A673 (cell line): ENCODE results near the gene USP21. TPM values are rescaled to one million over a fixed set of nuclear protein-coding genes. Genes with fewer than 3 reads are reported as not detected.

ENCODE experiments used
- BruUV-seq: library from RNA; stranded (reverse); fragments of 400-500 nt; replicated peaks from 2 replicates; lab custom pipeline; 2021; lab: Mats Ljungman, UMichigan
- CTCF ChIA-PET: fragments of 300-600 bp; sonication (Branson Sonifier 250); formaldehyde crosslinking; loops from one replicate; lab custom pipeline; 2022; ENCODE audit warnings: antibody characterized with exemption; lab: Charles Lee
- POLR2A ChIA-PET: fragments of 300-600 bp; sonication (Branson Sonifier 250); formaldehyde crosslinking; loops from one replicate; lab custom pipeline; 2022; ENCODE audit warnings: antibody characterized with exemption; ENCODE audit not compliant: low non-redundant PET; lab: Charles Lee
- DNase-seq: peaks from one replicate; pipeline ENCODE4 v3.0.0-alpha.2; 2015; ENCODE audit warnings: low spot score
- H3K27ac ChIP-seq: fragments of 200-600 bp; sonication (generic); 2 replicates; pipeline ENCODE4 v1.5.1; 2016; ENCODE audit warnings: mixed run types, low read depth, mild to moderate bottlenecking, mixed read lengths, antibody characterized with exemption, low read length; ENCODE audit not compliant: poor library complexity, severe bottlenecking
- H3K27me3 ChIP-seq: fragments of 200-600 bp; sonication (generic); replicated peaks from 2 replicates; pipeline ENCODE4 v1.6.1; 2017; ENCODE audit warnings: mixed run types, low read depth, mild to moderate bottlenecking, mixed read lengths, antibody characterized with exemption, low read length; ENCODE audit not compliant: insufficient read depth, poor library complexity
- H3K36me3 ChIP-seq: fragments of 200-600 bp; sonication (generic); 2 replicates; pipeline ENCODE4 v1.6.1; 2016; ENCODE audit warnings: mixed run types, mild to moderate bottlenecking, mixed read lengths, antibody characterized with exemption, low read length; ENCODE audit not compliant: insufficient read depth, poor library complexity, severe bottlenecking
- H3K4me1 ChIP-seq: fragments of 200-600 bp; sonication (generic); 2 replicates; pipeline ENCODE4 v1.6.1; 2017; ENCODE audit warnings: mixed run types, mild to moderate bottlenecking, mixed read lengths, antibody characterized with exemption, low read length; ENCODE audit not compliant: insufficient read depth, poor library complexity, severe bottlenecking
- H3K4me3 ChIP-seq: fragments of 200-600 bp; sonication (generic); 2 replicates; pipeline ENCODE4 v1.5.1; 2016; ENCODE audit warnings: low read depth, mixed run types, mild to moderate bottlenecking, mixed read lengths, low read length; ENCODE audit not compliant: poor library complexity, severe bottlenecking
- H3K9me3 ChIP-seq: fragments of 200-600 bp; sonication (generic); 2 replicates; pipeline ENCODE4 v1.6.1; 2016; ENCODE audit warnings: mixed run types, low read depth, mild to moderate bottlenecking, mixed read lengths, antibody characterized with exemption, low read length; ENCODE audit not compliant: poor library complexity, severe bottlenecking
- EZH2 ChIP-seq: fragments of 200-600 bp; sonication (generic); IDR thresholded peaks from 2 replicates; pipeline ENCODE4 v1.6.1; 2017; ENCODE audit warnings: borderline replicate concordance, low read depth, mild to moderate bottlenecking, mixed read lengths, antibody characterized with exemption, low read length; ENCODE audit not compliant: poor library complexity, severe bottlenecking
- intact Hi-C: fragments of 100-400 bp; cut with micrococcal nuclease; formaldehyde crosslinking; loops from one replicate; pipeline ENCODE4 v1.10.0; 2022; ENCODE audit not compliant: unreplicated experiment
- total RNA-seq: library from RNA; stranded (reverse); gene quantifications from 2 replicates; pipeline ENCODE4 v1.2.3, GENCODE V29; 2021
- TF ChIP-seq, protein P1 (sequence below): fragments of 300-800, 200-600 bp; sonication (generic); conservative IDR thresholded peaks from 2 replicates; pipeline ENCODE4 v1.5.1; 2017; ENCODE audit warnings: low read depth, mild to moderate bottlenecking, antibody characterized with exemption, low read length, moderate library complexity, mixed read lengths

USP21 gene
- total RNA-seq, 1 experiment from 2014 or later, result 46.2 TPM

DNA sequence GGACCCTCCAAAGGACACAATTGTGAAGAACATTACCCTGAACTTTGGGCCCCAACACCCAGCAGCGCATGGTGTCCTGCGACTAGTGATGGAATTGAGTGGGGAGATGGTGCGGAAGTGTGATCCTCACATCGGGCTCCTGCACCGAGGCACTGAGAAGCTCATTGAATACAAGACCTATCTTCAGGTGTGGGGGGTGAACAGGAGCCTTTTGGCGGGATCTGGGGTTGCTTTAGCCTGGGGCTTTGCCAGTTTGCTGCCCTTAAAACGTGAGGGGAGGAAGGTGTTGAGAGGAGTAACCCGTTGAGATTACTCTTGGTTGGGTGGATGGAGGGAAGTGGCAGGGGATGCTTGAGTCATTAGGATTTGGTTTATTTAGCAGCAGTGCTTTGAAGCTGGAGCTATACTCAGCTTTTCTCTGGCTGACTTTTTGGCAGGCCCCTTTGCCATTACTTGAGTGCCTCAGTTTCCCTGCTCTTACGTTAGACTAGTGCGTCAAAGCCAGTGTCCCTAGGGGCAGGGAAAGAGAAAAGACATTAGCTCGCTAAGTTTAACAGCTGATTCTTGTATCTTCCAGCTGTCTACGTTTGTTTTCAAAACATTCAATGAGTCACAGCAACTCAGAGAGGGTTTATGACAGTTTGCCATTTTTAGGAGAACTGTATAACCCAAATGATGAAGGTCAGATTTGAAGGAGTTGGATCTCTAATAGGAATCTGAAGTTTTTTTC is 47.3 kb downstream of the USP21 start:
- Histone ChIP-seq H3K36me3 (peaks cover 66% of the 10 kb centered on the region), H3K27ac (no peak overlapping the region), H3K27me3 (no peaks in the 10 kb centered on the region), H3K9me3 (no peaks in the 10 kb centered on the region), H3K4me1 (peaks cover 4% of the 10 kb centered on the region), H3K4me3 (no peak overlapping the region)
- no peak for DNase-seq
- CTCF ChIA-PET, result no interaction called here
- POLR2A ChIA-PET, result interaction anchor here (0.6 to 0.8 kb wide), 2 partner anchors 12 to 28 kb away, joined by 3 to 8 read pairs; no protein-coding TSS in a partner anchor
- BruUV-seq, result no TSS peak
- intact Hi-C loops, result loop anchor here (5.0 kb wide), 1 partner anchor 176 kb away; no protein-coding TSS in a partner anchor
- TF ChIP-seq, protein P1, sequence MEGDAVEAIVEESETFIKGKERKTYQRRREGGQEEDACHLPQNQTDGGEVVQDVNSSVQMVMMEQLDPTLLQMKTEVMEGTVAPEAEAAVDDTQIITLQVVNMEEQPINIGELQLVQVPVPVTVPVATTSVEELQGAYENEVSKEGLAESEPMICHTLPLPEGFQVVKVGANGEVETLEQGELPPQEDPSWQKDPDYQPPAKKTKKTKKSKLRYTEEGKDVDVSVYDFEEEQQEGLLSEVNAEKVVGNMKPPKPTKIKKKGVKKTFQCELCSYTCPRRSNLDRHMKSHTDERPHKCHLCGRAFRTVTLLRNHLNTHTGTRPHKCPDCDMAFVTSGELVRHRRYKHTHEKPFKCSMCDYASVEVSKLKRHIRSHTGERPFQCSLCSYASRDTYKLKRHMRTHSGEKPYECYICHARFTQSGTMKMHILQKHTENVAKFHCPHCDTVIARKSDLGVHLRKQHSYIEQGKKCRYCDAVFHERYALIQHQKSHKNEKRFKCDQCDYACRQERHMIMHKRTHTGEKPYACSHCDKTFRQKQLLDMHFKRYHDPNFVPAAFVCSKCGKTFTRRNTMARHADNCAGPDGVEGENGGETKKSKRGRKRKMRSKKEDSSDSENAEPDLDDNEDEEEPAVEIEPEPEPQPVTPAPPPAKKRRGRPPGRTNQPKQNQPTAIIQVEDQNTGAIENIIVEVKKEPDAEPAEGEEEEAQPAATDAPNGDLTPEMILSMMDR, result no peak
- TF ChIP-seq EZH2, result no peak

DNA sequence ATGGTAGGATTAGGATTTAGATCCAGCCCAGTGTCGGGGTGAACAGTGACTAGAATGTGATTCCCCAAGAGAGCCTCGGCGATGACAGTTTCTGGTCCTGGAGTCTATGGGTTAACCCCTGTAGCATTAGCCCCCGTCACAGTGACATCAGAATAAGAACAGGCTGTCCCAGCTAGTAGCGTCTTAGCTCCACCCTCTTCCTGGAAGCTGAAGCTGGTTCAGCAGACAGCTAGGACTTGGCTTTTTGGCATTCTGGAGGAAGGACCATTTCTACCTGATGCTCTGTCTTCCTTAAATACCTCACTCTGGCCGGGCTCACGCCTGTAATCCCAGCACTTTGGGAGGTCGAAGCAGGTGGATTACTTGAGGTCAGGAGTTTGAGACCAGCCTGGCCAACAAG is 47.9 kb downstream of the USP21 start:
- intact Hi-C loops, result loop anchor here (5.0 kb wide), 1 partner anchor 175 kb away; no protein-coding TSS in a partner anchor
- ChIA-PET CTCF (no interaction called here), POLR2A (no interaction called here)
- Histone ChIP-seq H3K27me3 (no peaks in the 10 kb centered on the region), H3K9me3 (no peaks in the 10 kb centered on the region), H3K36me3 (peaks cover 72% of the 10 kb centered on the region), H3K4me1 (no peaks in the 10 kb centered on the region), H3K4me3 (no peak overlapping the region), H3K27ac (peak overlapping the region; percentile 13)
- TF ChIP-seq EZH2, result no peak
- TF ChIP-seq, protein P1, result no peak
- no peak for DNase-seq
- no TSS peak for BruUV-seq

DNA sequence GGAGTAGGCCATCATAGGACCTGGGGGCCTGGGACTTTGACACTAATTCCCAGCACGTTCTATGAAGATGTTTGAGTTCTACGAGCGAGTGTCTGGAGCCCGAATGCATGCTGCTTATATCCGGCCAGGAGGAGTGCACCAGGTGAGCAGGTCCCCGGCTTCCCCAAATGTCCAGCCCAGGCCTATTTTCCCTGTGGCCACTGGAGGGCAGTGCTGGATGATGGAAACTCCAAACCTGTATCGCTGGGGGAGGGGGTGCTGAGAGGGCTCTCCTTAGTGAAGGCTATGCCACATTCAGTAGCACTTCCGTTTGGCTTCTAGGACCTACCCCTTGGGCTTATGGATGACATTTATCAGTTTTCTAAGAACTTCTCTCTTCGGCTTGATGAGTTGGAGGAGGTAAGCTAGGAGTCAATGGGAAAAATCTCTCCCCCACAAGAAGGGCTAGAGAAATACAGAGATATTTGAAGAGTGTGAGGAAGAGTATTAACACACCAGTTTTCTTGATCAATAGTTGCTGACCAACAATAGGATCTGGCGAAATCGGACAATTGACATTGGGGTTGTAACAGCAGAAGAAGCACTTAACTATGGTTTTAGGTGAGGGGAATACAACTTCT is 50.6 kb downstream of the USP21 start:
- Histone ChIP-seq H3K27me3 (no peaks in the 10 kb centered on the region), H3K27ac (no peak overlapping the region), H3K9me3 (no peaks in the 10 kb centered on the region), H3K36me3 (peaks cover 83% of the 10 kb centered on the region), H3K4me3 (no peak overlapping the region), H3K4me1 (no peaks in the 10 kb centered on the region)
- CTCF ChIA-PET, result interaction anchor here (1.0 kb wide), 1 partner anchor 15 kb away, joined by 3 read pairs; no protein-coding TSS in a partner anchor
- TF ChIP-seq, protein P1, result peak; percentile 92
- TF ChIP-seq EZH2, result no peak
- intact Hi-C loops, result loop anchor here (5.0 kb wide), 1 partner anchor 172 kb away; no protein-coding TSS in a partner anchor
- DNase-seq, result peak; percentile 85
- POLR2A ChIA-PET, result no interaction called here
- BruUV-seq, result no TSS peak
